ENCODE data around the gene GBE1. TPM values are rescaled to one million over a fixed set of nuclear protein-coding genes. Genes with fewer than 3 reads are reported as not detected.

The GBE1 gene
- total and polyA plus RNA-seq, 10 of the 15 experiments (the other 5 are each of a cell fraction or from before 2014, with no cell fraction given): 21.4 to 62.2 (median 41.5) TPM

DNA sequence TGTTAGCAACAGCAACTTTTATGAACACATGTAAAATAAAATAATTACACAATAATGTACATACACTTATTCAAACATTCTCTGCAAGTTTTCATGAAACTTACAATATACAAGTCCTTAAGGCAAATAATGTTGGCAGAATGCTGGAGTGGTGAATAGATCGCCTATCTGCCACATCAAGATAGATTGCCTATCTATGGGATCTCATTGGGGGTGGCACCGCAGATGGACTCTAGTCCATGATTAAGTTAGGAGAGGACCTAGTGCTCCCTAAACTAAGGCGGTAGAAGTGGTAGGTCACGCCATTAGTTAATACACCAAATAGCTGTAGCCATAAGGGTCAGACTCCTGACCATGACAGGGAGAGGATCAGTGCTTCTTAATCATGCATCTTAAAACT is 315.7 kb downstream of the GBE1 start:
- intact Hi-C loops (cut with micrococcal nuclease; ENCODE audit: unreplicated experiment) (no loop called here), in situ Hi-C loops (cut with MboI) (no loop called here)
- Histone ChIP-seq H3K4me3 (no peak overlapping the region), H3K4me2 (ENCODE audit: control insufficient read depth, insufficient read depth) (no peak overlapping the region), H4K20me1 (ENCODE audit: control insufficient read depth, insufficient read depth) (no peaks in the 10 kb centered on the region), H3K4me1 (ENCODE audit: control insufficient read depth, insufficient read depth, low read length) (no peaks in the 10 kb centered on the region), H2AFZ (ENCODE audit: control insufficient read depth, low read depth, low read length) (no peak overlapping the region), H3K9me3 (replicated peaks; ENCODE audit: control insufficient read depth, insufficient read depth, low read length) (no peaks in the 10 kb centered on the region), H3K27me3 (replicated peaks in 1 of 2; ENCODE audit: control insufficient read depth in 2 of 2, insufficient read depth in 2 of 2, low read length in 1 of 2) (no peaks in the 10 kb centered on the region), H3K36me3 (ENCODE audit: control insufficient read depth in 2 of 2, insufficient read depth in 2 of 2, low read length in 1 of 2) (no peaks in the 10 kb centered on the region), H3K27ac (ENCODE audit: control insufficient read depth, insufficient read depth) (no peak overlapping the region), H3K79me2 (ENCODE audit: control insufficient read depth, insufficient read depth, low read length) (no peaks in the 10 kb centered on the region), H3K9ac (ENCODE audit: control insufficient read depth, insufficient read depth, low read length) (no peak overlapping the region)
- no peak for TF ChIP-seq SUZ12 (IDR thresholded peaks at IDR 0.05; ENCODE audit: unreplicated experiment)
- TF ChIP-seq POLR2AphosphoS2 (IDR thresholded peaks at IDR 0.05; ENCODE audit: low read depth, low read length): no peak
- TF ChIP-seq PRDM15 (CRISPR knock-in tag; IDR thresholded peaks at IDR 0.05): no peak
- no peak for TF ChIP-seq GABPA (IDR thresholded peaks at IDR 0.05; ENCODE audit: low read depth)
- TF ChIP-seq RELA (IDR thresholded peaks at IDR 0.05; ENCODE audit: borderline replicate concordance, partially characterized antibody): no peak
- no peak for TF ChIP-seq ZSCAN29 (IDR thresholded peaks at IDR 0.05)
- no peak for TF ChIP-seq CUX1 (IDR thresholded peaks at IDR 0.05; ENCODE audit: insufficient replicate concordance, low read depth, low read length)
- TF ChIP-seq, protein P1, sequence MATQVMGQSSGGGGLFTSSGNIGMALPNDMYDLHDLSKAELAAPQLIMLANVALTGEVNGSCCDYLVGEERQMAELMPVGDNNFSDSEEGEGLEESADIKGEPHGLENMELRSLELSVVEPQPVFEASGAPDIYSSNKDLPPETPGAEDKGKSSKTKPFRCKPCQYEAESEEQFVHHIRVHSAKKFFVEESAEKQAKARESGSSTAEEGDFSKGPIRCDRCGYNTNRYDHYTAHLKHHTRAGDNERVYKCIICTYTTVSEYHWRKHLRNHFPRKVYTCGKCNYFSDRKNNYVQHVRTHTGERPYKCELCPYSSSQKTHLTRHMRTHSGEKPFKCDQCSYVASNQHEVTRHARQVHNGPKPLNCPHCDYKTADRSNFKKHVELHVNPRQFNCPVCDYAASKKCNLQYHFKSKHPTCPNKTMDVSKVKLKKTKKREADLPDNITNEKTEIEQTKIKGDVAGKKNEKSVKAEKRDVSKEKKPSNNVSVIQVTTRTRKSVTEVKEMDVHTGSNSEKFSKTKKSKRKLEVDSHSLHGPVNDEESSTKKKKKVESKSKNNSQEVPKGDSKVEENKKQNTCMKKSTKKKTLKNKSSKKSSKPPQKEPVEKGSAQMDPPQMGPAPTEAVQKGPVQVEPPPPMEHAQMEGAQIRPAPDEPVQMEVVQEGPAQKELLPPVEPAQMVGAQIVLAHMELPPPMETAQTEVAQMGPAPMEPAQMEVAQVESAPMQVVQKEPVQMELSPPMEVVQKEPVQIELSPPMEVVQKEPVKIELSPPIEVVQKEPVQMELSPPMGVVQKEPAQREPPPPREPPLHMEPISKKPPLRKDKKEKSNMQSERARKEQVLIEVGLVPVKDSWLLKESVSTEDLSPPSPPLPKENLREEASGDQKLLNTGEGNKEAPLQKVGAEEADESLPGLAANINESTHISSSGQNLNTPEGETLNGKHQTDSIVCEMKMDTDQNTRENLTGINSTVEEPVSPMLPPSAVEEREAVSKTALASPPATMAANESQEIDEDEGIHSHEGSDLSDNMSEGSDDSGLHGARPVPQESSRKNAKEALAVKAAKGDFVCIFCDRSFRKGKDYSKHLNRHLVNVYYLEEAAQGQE (IDR thresholded peaks at IDR 0.05; ENCODE audit: low read depth, low read length): no peak
- FAIRE-seq (no peak), DNase-seq (ENCODE audit: low read depth, low spot score) (no peak), ATAC-seq (no peak)
- ChIA-PET SMC1A (ENCODE audit: uncharacterized antibody, unreplicated experiment) (no interaction called here), CTCF (no interaction called here), RAD21 (ENCODE audit: unreplicated experiment) (no interaction called here), POLR2A (no interaction called here)
- BruUV-seq (replicated peaks): no TSS peak
- WGBS (ENCODE audit: insufficient coverage, insufficient replicate concordance, low lambda C conversion rate, missing lambda C conversion rate): 82% methylated on average over 4 of the region's 4 CpGs
